ENCODE measurements around the gene GUCY2D.

DNA sequence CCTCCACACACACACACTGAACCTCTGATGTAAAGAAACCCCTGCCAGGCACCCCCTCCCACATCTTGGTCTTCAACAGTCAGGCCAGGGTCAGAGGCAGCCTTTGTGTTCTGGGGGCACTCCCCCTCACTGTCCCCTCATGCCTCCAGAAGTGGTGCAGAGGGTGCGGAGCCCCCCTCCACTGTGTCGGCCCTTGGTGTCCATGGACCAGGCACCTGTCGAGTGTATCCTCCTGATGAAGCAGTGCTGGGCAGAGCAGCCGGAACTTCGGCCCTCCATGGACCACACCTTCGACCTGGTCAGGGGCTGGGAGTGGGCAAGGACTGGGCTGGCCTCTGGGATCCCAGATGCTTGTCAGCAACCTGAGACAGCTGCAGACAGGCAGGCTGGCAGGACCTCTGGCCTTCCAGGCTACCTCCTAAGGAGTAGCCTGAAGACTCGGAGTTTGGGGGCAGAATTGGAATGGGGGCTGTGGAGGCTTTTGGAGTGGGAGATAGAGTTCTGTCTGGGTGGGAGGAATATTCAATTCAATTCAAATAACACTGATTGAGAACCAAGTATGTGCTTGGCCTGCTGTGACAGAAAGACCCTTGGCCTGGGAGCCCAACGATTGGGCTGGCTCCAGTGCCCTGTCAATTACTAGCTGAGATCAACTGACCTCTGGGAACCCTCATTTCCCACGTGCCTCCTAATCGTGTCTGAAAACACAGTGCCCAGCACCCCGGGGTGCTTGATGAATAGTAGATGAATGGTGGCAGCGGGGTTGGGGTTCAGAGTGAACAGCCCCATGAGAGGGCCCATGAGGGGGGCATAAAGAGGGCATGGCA lies 11.5 kb downstream of the GUCY2D start:
- TF ChIP-seq CTCF (conservative IDR thresholded peaks at IDR 0.05; ENCODE audit: low read length) = no peak
- no peak for TF ChIP-seq EZH2phosphoT487 (IDR thresholded peaks at IDR 0.05; ENCODE audit: borderline replicate concordance)

All from Loucy (cell line).